WTC11 (cell line): ENCODE data around the gene CCS.

ENCODE experiments used
- CTCF ChIP-seq: fragments of 200-600 bp; IDR thresholded peaks from 2 replicates; pipeline ENCODE4 v1.8.0; 2022; ENCODE audit warnings: antibody characterized with exemption
- ETV6 ChIP-seq: sonication (generic); formaldehyde crosslinking; IDR thresholded peaks from 2 replicates; pipeline ENCODE4 v1.8.1; 2022; ENCODE audit warnings: mild to moderate bottlenecking, missing genetic modification reagents
- HMGXB4 ChIP-seq: sonication (generic); formaldehyde crosslinking; IDR thresholded peaks from 2 replicates; pipeline ENCODE4 v1.8.1; 2023; ENCODE audit warnings: mild to moderate bottlenecking, moderate library complexity, missing genetic modification reagents

GRCh38 chr11:66652651-66653050 lies 59.7 kb downstream of the CCS start:
- TF ChIP-seq HMGXB4 (no peak), CTCF (no peak), ETV6 (CRISPR knock-in tag) (no peak)
